Prostate gland (tissue), 2 donors: ENCODE data around the gene CFTR. TPM values are rescaled to one million over a fixed set of nuclear protein-coding genes. Genes with fewer than 3 reads are reported as not detected.

ENCODE experiments used
- DNase-seq: peaks from one replicate; pipeline ENCODE4 v3.0.0-alpha.2; 2019; ENCODE audit warnings: low spot score
- H3K27ac ChIP-seq, 2 donors: fragments of 200-600 bp; sonication (generic); 2 replicates each; pipeline ENCODE4 v1.5.1; 2017 to 2019
- H3K27me3 ChIP-seq: fragments of 200-600 bp; sonication (generic); replicated peaks from 2 replicates; pipeline ENCODE4 v1.5.1; 2019; ENCODE audit not compliant: insufficient read depth
- H3K36me3 ChIP-seq, 2 donors: fragments of 200-600 bp; sonication (generic); 1 replicate in 1 of 2; 2 replicates in 1 of 2; pipeline versions ENCODE4 v1.5.1 to v1.8.1; 2017 to 2019
- H3K4me1 ChIP-seq: fragments of 200-600 bp; sonication (generic); replicated peaks from 2 replicates; pipeline ENCODE4 v1.5.1; 2019
- H3K4me3 ChIP-seq, 2 donors: fragments of 200-600 bp; sonication (generic); 2 replicates each; pipeline ENCODE4 v1.5.1; 2017 to 2019
- H3K9me3 ChIP-seq: fragments of 200-600 bp; sonication (generic); 2 replicates; pipeline ENCODE4 v1.5.1; 2017
- CTCF ChIP-seq, 4 experiments: fragments of 200-600 bp in 2 of 4; fragments of 450-650 bp in 2 of 4; sonication (generic) in 2 of 4; IDR thresholded peaks; 1 replicate in 3 of 4; 2 replicates in 1 of 4; pipeline ENCODE4 v1.5.1; 2016 to 2019; ENCODE audit warnings: antibody characterized with exemption in 4 of 4, mild to moderate bottlenecking in 2 of 4, moderate library complexity in 2 of 4
- POLR2A ChIP-seq: fragments of 450-650 bp; IDR thresholded peaks from one replicate; pipeline ENCODE4 v1.6.1; 2016; ENCODE audit warnings: antibody characterized with exemption, mild to moderate bottlenecking
- POLR2AphosphoS5 ChIP-seq: sonication (generic); formaldehyde crosslinking; IDR thresholded peaks from one replicate; pipeline ENCODE4 v1.6.1; 2017; ENCODE audit warnings: antibody characterized with exemption
- WGBS: methylation state at CpG from one replicate; pipeline ENCODE4 v1.1.5; 2018; 5-methylcytosine and 5-hydroxymethylcytosine counted together
- intact Hi-C: fragments of 100-400 bp; cut with DNase I; formaldehyde crosslinking; loops from one replicate; pipeline ENCODE4 v1.14.2; 2022
- total RNA-seq, 2 donors: library from RNA; depleted of rRNA; stranded (reverse); fragments of >200 nt; gene quantifications; one replicate each; pipeline ENCODE4 v1.1.0, GENCODE V29; 2016

Gene CFTR
- total RNA-seq, 2 donors from 2014 or later, result 2.9 to 5.6 TPM

- DNase-seq, result no peak
- Histone ChIP-seq H3K9me3 (no peaks in the 10 kb centered on the region), H3K27me3 (no peaks in the 10 kb centered on the region), H3K27ac (no peak overlapping the region), H3K36me3 (no peaks in the 10 kb centered on the region), H3K4me1 (no peaks in the 10 kb centered on the region), H3K4me3 (no peak overlapping the region)
- intact Hi-C loops, result loop anchor here (10.0 kb wide), 1 partner anchor 215 kb away; no protein-coding TSS in a partner anchor
- WGBS, result 79% methylated on average over 4 of the region's 4 CpGs
- TF ChIP-seq CTCF (IDR thresholded peaks at IDR 0.05) (no peak), POLR2AphosphoS5 (no peak), POLR2A (no peak)
These were observed 190.0 kb downstream of the CFTR start for GRCh38 chr7:117669818-117670217.

GRCh38 chr7:117672453-117672852, 192.6 kb downstream of the CFTR start:
- Histone ChIP-seq H3K9me3 (no peaks in the 10 kb centered on the region), H3K4me3 (no peak overlapping the region), H3K36me3 (no peaks in the 10 kb centered on the region), H3K4me1 (no peaks in the 10 kb centered on the region), H3K27me3 (no peaks in the 10 kb centered on the region), H3K27ac (peak overlapping the region; percentile 28 to 41)
- peak; percentile 41 for DNase-seq
- intact Hi-C loops, result loop anchor here (10.0 kb wide), 1 partner anchor 218 kb away; no protein-coding TSS in a partner anchor
- WGBS, result 38% methylated on average over 1 of the region's 1 CpG
- TF ChIP-seq POLR2AphosphoS5 (peak; percentile 72), CTCF (IDR thresholded peaks at IDR 0.05) (no peak)

GRCh38 chr7:117673367-117673766, 193.5 kb downstream of the CFTR start:
- H3K27ac ChIP-seq, result peak overlapping the region; percentile 28 to 59
- no peaks in the 10 kb centered on the region for H3K36me3 ChIP-seq
- no peaks in the 10 kb centered on the region for H3K9me3 ChIP-seq
- no peak overlapping the region for H3K4me3 ChIP-seq
- WGBS, result 51% methylated on average over 14 of the region's 14 CpGs
- peak; percentile 54 for DNase-seq
- no peaks in the 10 kb centered on the region for H3K27me3 ChIP-seq
- intact Hi-C loops, result loop anchor here (10.0 kb wide), 1 partner anchor 219 kb away; no protein-coding TSS in a partner anchor
- H3K4me1 ChIP-seq, result no peaks in the 10 kb centered on the region
- TF ChIP-seq POLR2AphosphoS5 (no peak), POLR2A (no peak), CTCF (IDR thresholded peaks at IDR 0.05) (no peak)

- H3K36me3 ChIP-seq, result no peaks in the 10 kb centered on the region
- no peaks in the 10 kb centered on the region for H3K27me3 ChIP-seq
- DNase-seq, result peak; percentile 43
- H3K27ac ChIP-seq, result peak overlapping the region; percentile 28 to 59
- TF ChIP-seq POLR2A (no peak), POLR2AphosphoS5 (no peak), CTCF (IDR thresholded peaks at IDR 0.05) (peak in 2 of 4 experiments; percentile 71 to 73)
- no peaks in the 10 kb centered on the region for H3K9me3 ChIP-seq
- H3K4me3 ChIP-seq, result no peak overlapping the region
- intact Hi-C loops, result loop anchor here (10.0 kb wide), 1 partner anchor 219 kb away; no protein-coding TSS in a partner anchor
- no peaks in the 10 kb centered on the region for H3K4me1 ChIP-seq
These were observed 194.0 kb downstream of the CFTR start for GRCh38 chr7:117673839-117674238.

GRCh38 chr7:117674617-117675016, 194.8 kb downstream of the CFTR start:
- Histone ChIP-seq H3K4me3 (no peak overlapping the region), H3K9me3 (no peaks in the 10 kb centered on the region), H3K27me3 (no peaks in the 10 kb centered on the region), H3K27ac (no peak overlapping the region), H3K36me3 (no peaks in the 10 kb centered on the region), H3K4me1 (no peaks in the 10 kb centered on the region)
- WGBS, result 10% methylated on average over 3 of the region's 3 CpGs
- no peak for DNase-seq
- TF ChIP-seq CTCF (IDR thresholded peaks at IDR 0.05) (no peak), POLR2AphosphoS5 (no peak), POLR2A (no peak)
- intact Hi-C loops, result loop anchor here (10.0 kb wide), 1 partner anchor 220 kb away; no protein-coding TSS in a partner anchor
